Left lung (tissue), 10 donors: Measurements from ENCODE around the gene TRIM28. TPM values are rescaled to one million over a fixed set of nuclear protein-coding genes. Genes with fewer than 3 reads are reported as not detected.

Experiments
- ATAC-seq: fragments of 200-7000 bp; cut with Tn5 transposase; one replicate; pipeline ENCODE4 v1.9.1; 2020; ENCODE audit warnings: moderate library complexity
- DNase-seq, 4 donors: peaks; one replicate each; pipeline ENCODE4 v3.0.0-alpha.2; 2013 to 2020
- H3K27ac ChIP-seq, 2 donors: fragments of 200-600 bp; sonication (generic) in 1 of 2; one replicate each; pipeline versions ENCODE4 v1.5.0 to v1.8.0; 2020 to 2021
- H3K27me3 ChIP-seq, 2 donors: fragments of 200-600 bp; sonication (generic) in 1 of 2; one replicate each; pipeline versions ENCODE4 v1.5.0 to v1.8.0; 2020 to 2021
- H3K36me3 ChIP-seq, 2 donors: fragments of 200-600 bp; sonication (generic) in 1 of 2; one replicate each; pipeline versions ENCODE4 v1.5.0 to v1.8.0; 2020 to 2021
- H3K4me1 ChIP-seq, 2 donors: fragments of 200-600 bp; one replicate each; pipeline ENCODE4 v1.8.0; 2021
- H3K4me3 ChIP-seq, 2 donors: fragments of 200-600 bp; sonication (generic) in 1 of 2; one replicate each; pipeline versions ENCODE4 v1.5.0 to v1.8.0; 2020 to 2021; ENCODE audit warnings: mild to moderate bottlenecking in 1 of 2
- H3K9me3 ChIP-seq, 2 donors: fragments of 200-600 bp; sonication (generic) in 1 of 2; one replicate each; pipeline versions ENCODE4 v1.5.0 to v1.8.0; 2020 to 2021
- CTCF ChIP-seq, 2 donors: fragments of 200-600 bp; sonication (generic) in 1 of 2; IDR thresholded peaks; one replicate each; pipeline versions ENCODE4 v1.5.0 to v1.8.0; 2021; ENCODE audit warnings: antibody characterized with exemption in 2 of 2
- intact Hi-C, 2 donors: fragments of 100-400 bp; cut with DNase I; formaldehyde crosslinking; loops; one replicate each; pipeline versions ENCODE4 v1.11.2 to v1.14.2; 2022
- polyA plus RNA-seq, 6 donors: library from polyadenylated mRNA; unstranded; fragments of 120-200 nt; gene quantifications; one replicate each; pipeline ENCODE4 v1.2.1, GENCODE V29; 2013; ENCODE audit not compliant: insufficient read length in 6 of 6
- total RNA-seq, 2 donors: library from RNA; stranded (reverse); fragmentation: NEBNext Ultra II Directional; extraction: Animal tissue kit (Norgen Biotek cat#: 25700); gene quantifications; one replicate each; pipeline ENCODE4 v1.2.1, GENCODE V29; 2021
- donor health status: DM: no; HTN: yes; CAD: no.
- donor health status: DM: no; HTN: no; CAD: no.

TRIM28 gene
- total and polyA plus RNA-seq, 8 donors = 231 to 689 (median 613) TPM

DNA sequence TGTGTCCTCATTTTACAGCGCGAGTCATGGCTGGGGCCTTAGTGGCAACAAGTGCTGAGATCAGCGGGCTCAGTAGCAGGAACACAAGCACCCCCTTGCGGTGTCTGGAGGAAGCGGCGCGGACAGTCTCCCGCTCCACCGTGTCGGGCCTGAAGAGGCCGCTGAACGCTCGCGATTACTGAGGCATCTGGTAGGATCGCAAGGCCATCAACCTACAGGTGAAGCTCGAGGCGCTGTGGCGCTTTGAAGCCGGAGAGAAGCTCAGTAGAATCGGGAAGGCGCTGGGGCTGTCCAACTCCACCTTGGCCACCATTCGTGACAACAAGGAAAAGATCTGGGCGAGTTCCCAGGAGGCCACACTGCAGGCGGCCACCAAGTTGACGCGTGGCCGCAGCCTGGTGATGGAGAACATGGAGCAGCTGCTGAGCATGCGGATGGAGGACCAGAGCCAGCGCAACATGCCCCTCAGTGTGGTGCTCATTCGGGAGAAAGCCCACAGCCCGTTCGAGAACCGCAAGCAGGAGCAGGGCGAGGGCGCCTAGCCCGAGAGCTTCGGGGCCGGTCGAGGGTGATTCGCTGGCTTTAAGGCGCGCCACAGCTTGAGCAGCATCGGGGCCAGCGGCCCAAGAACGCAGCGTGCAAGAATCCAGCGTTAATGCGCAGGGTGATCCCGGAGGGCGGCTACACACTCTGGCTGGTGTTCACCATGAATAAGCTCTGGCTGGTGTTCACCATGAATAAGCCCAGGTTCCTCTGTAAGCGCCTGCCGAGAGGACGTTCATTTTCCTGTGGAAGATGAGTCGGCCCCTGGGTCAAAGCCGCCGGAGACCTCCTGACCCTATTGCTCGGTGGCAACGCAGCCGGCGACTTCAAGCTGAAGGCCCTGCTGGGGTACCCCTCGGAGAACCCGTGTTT, 37.6 kb downstream of the TRIM28 start:
- no peaks in the 10 kb centered on the region for H3K9me3 ChIP-seq
- H3K27ac ChIP-seq = peak overlapping the region; percentile 20 to 48
- peaks cover 0 to 18% of the 10 kb centered on the region in 2 donors for H3K4me1 ChIP-seq
- no peaks in the 10 kb centered on the region for H3K27me3 ChIP-seq
- peaks cover 0 to 28% of the 10 kb centered on the region in 2 donors for H3K36me3 ChIP-seq
- no peak overlapping the region for H3K4me3 ChIP-seq
- DNase-seq (peak; percentile 73 to 95 (median 88)), ATAC-seq (peak; percentile 99)
- TF ChIP-seq CTCF (IDR thresholded peaks at IDR 0.05) = peak; percentile 89 to 96
- intact Hi-C loops = no loop called here

GRCh38 chr19:58582985-58583384, 39.1 kb downstream of the TRIM28 start:
- H3K27me3 ChIP-seq = no peaks in the 10 kb centered on the region
- no peak overlapping the region for H3K4me3 ChIP-seq
- no peak for TF ChIP-seq CTCF (IDR thresholded peaks at IDR 0.05)
- DNase-seq (no peak), ATAC-seq (no peak)
- no peak overlapping the region for H3K27ac ChIP-seq
- H3K4me1 ChIP-seq = peaks cover 0 to 11% of the 10 kb centered on the region in 2 donors
- intact Hi-C loops = no loop called here
- H3K36me3 ChIP-seq = peaks cover 0 to 28% of the 10 kb centered on the region in 2 donors
- no peaks in the 10 kb centered on the region for H3K9me3 ChIP-seq

GRCh38 chr19:58584498-58585441, 40.9 kb downstream of the TRIM28 start:
- no peak for TF ChIP-seq CTCF (IDR thresholded peaks at IDR 0.05)
- Histone ChIP-seq H3K27ac (no peak overlapping the region), H3K36me3 (peaks cover 0 to 28% of the 10 kb centered on the region in 2 donors), H3K9me3 (no peaks in the 10 kb centered on the region), H3K4me3 (no peak overlapping the region), H3K27me3 (no peaks in the 10 kb centered on the region), H3K4me1 (peaks cover 0 to 11% of the 10 kb centered on the region in 2 donors)
- ATAC-seq = no peak
- intact Hi-C loops = no loop called here
- DNase-seq = no peak

DNA sequence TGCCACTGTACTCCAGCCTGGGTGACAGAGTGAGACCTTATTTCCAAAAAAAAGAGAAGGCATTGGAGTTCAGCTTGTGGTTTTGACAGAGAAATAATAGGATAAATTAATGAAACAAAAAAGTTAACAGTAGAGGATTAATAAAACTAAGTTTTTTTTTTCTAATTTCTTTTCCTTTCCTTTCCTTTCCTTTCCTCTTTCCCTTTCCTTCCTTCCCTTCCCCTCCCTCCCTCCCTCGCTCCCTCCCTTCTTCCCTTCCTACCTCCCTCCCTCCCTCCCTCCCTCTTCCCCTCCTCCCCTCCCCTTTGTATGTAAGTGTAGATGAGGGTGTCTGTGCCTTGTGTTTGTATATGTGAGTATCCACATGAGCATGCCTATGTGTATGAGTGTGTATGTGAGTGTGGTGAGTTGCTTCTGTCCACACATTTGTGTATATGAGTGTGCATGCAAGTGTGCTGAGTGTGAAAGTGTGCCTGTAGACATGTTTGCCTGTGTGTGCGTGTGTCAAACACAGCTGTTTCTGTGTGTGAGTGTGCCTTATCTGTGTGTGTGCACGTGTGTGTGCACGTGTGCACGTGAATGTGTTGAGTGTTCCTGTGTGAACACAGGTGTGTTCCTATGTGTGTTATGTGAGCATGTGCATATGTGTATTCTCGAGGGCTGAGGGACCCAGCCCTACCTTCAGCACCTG, 41.7 kb downstream of the TRIM28 start:
- H3K27ac ChIP-seq = no peak overlapping the region
- no peak for TF ChIP-seq CTCF (IDR thresholded peaks at IDR 0.05)
- intact Hi-C loops = no loop called here
- peaks cover 0 to 10% of the 10 kb centered on the region in 2 donors for H3K4me1 ChIP-seq
- ATAC-seq (no peak), DNase-seq (no peak)
- peaks cover 0 to 28% of the 10 kb centered on the region in 2 donors for H3K36me3 ChIP-seq
- H3K9me3 ChIP-seq = no peaks in the 10 kb centered on the region
- no peak overlapping the region for H3K4me3 ChIP-seq
- H3K27me3 ChIP-seq = no peaks in the 10 kb centered on the region
